Lower leg skin (tissue), 4 donors: ENCODE results near the gene DUS2. TPM values are rescaled to one million over a fixed set of nuclear protein-coding genes. Genes with fewer than 3 reads are reported as not detected.

ENCODE experiments used
- DNase-seq, 2 donors: peaks; one replicate each; pipeline ENCODE4 v3.0.0-alpha.2; 2019; ENCODE audit warnings: low spot score in 2 of 2
- H3K4me3 ChIP-seq: fragments of 200-600 bp; sonication (generic); 2 replicates; pipeline ENCODE4 v1.5.1; 2017; ENCODE audit warnings: mild to moderate bottlenecking, low read depth; ENCODE audit not compliant: poor library complexity, severe bottlenecking
- POLR2A ChIP-seq, 2 donors: fragments of 450-650 bp; IDR thresholded peaks; one replicate each; pipeline ENCODE4 v1.6.1; 2016 to 2017; ENCODE audit warnings: antibody characterized with exemption in 2 of 2, mild to moderate bottlenecking in 1 of 2, moderate library complexity in 1 of 2
- WGBS, 2 donors: methylation state at CpG; one replicate each; pipeline ENCODE4 v1.1.5; 2018; 5-methylcytosine and 5-hydroxymethylcytosine counted together
- intact Hi-C: fragments of 100-400 bp; cut with DNase I; formaldehyde crosslinking; loops from one replicate; pipeline ENCODE4 v1.15.0; 2023; ENCODE audit warnings: low total_unique reads
- total RNA-seq, 4 donors: library from RNA; depleted of rRNA; stranded (reverse); fragments of >200 nt; gene quantifications; one replicate each; pipeline ENCODE4 v1.1.0, GENCODE V29; 2016
- TF ChIP-seq, protein P1 (sequence below), 3 donors: fragments of 450-650 bp; IDR thresholded peaks; one replicate each; pipeline ENCODE4 v1.5.1; 2016; ENCODE audit warnings: antibody characterized with exemption in 3 of 3, mild to moderate bottlenecking in 3 of 3, moderate library complexity in 2 of 3

The DUS2 gene
- total RNA-seq, 4 donors from 2014 or later = 13.7 to 24.0 (median 14.8) TPM

DNA sequence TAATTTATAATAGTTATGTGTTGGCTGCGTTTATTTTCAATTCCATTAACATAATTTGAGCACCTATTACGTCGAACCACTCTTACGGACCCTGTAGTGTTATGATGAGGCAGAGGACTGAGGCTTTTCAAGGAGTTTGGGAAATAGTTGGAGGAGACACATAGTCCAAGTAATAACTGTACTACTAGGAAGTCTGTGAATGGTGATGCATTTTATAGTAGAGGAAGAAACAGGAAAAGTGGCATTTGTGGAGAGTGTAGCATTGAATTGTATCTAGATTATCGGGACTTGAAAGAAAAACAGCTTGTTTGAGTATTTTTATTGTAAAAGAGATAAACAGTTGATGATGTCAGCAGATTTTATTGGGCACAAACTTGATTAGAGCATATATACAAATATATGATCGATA, 63.8 kb downstream of the DUS2 start:
- H3K4me3 ChIP-seq = peak overlapping the region; percentile 11
- 5% methylated on average over 6 of the region's 6 CpGs for WGBS, 2 donors
- no peak for DNase-seq
- TF ChIP-seq POLR2A (IDR thresholded peaks at IDR 0.05) = no peak
- TF ChIP-seq, protein P1, sequence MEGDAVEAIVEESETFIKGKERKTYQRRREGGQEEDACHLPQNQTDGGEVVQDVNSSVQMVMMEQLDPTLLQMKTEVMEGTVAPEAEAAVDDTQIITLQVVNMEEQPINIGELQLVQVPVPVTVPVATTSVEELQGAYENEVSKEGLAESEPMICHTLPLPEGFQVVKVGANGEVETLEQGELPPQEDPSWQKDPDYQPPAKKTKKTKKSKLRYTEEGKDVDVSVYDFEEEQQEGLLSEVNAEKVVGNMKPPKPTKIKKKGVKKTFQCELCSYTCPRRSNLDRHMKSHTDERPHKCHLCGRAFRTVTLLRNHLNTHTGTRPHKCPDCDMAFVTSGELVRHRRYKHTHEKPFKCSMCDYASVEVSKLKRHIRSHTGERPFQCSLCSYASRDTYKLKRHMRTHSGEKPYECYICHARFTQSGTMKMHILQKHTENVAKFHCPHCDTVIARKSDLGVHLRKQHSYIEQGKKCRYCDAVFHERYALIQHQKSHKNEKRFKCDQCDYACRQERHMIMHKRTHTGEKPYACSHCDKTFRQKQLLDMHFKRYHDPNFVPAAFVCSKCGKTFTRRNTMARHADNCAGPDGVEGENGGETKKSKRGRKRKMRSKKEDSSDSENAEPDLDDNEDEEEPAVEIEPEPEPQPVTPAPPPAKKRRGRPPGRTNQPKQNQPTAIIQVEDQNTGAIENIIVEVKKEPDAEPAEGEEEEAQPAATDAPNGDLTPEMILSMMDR (IDR thresholded peaks at IDR 0.05) = no peak
- intact Hi-C loops = loop anchor here (10.0 kb wide), 1 partner anchor 148 kb away; the partner anchor contains the start of gene ESRP2

DNA sequence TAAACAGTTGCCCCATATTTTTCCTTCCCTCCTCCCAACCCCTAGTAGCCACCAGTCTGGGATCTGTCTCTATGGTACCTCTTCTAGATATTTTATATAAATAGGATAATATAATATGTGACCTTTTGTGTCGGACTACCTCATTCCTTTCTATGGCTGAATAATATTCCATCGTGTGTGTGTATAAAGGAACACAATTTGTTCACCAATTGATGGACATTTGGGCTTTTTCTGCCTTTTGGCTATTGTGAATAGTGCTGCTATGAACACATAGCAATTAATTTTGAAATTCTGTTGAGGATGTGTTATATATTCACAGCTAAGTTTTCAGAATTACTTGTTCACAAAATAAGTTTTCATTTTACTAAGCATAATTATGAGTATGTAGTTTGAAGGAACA, 64.6 kb downstream of the DUS2 start:
- intact Hi-C loops = loop anchor here (10.0 kb wide), 1 partner anchor 147 kb away; the partner anchor contains the start of gene ESRP2
- no peak overlapping the region for H3K4me3 ChIP-seq
- WGBS, 2 donors = 77 to 84% methylated on average over 2 of the region's 2 CpGs
- TF ChIP-seq, protein P1 (IDR thresholded peaks at IDR 0.05) = no peak
- no peak for TF ChIP-seq POLR2A (IDR thresholded peaks at IDR 0.05)
- no peak for DNase-seq

DNA sequence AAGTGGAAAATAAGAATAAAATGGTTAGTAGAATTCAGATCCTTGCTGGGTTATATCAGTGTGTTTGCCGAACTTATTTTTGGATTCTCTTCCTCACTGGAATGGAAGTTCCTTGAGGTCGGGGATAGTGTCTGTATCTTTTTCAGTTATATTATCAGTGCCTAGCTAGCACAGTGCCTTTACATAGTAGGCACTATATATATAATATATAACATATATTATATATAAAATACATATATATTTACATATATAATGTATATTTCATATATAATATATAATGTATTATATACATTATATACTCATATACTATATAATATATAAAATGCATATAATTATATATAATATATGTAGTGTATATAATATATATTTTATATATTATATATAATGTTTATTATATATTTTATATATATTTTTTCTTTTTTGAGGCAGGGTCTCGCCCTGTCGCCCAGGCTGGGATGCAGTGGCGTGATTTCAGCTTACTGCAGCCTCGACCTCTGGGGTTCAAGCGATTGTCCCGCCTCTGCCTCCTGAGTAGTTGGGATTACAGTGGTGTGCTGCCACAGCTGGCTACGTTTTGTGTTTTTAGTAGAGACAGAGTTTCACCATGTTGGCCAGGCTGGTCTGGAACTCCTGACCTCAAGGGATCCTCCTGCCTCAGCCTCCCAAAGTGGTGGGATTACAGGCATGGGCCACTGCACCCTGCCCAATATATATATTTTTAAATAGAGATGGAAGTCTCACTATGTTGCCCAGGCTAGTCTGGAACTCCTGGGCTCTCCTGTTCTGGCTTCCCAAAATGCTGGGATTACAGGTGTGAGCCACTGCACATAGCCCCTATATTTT, 65.3 kb downstream of the DUS2 start:
- no peak overlapping the region for H3K4me3 ChIP-seq
- no peak for DNase-seq
- TF ChIP-seq, protein P1 (IDR thresholded peaks at IDR 0.05) = no peak
- TF ChIP-seq POLR2A (IDR thresholded peaks at IDR 0.05) = no peak
- 83 to 85% methylated on average over 9 of the region's 9 CpGs for WGBS, 2 donors
- intact Hi-C loops = loop anchor here (10.0 kb wide), 1 partner anchor 146 kb away; the partner anchor contains the start of gene ESRP2

DNA sequence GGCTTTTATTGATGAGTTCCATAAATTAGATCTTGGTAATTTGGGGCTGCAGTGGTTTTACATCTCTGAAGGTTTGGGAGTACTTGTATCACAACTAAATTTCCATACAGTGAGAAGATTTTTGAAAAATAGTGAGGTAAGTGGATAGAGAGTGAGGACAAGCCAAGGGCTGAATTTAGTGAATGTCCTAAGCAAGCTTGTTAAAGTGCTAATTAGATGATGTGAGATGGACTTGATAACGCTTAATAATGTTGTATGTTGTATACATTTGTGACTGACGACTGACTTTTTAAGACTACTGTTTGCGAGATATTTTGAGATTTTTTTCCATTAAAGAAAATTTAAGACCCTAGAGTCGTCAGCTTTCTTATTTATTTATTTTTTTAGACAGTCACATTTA, 66.0 kb downstream of the DUS2 start:
- intact Hi-C loops = loop anchor here (10.0 kb wide), 1 partner anchor 146 kb away; the partner anchor contains the start of gene ESRP2
- WGBS, 2 donors = 74 to 79% methylated on average over 4 of the region's 4 CpGs

DNA sequence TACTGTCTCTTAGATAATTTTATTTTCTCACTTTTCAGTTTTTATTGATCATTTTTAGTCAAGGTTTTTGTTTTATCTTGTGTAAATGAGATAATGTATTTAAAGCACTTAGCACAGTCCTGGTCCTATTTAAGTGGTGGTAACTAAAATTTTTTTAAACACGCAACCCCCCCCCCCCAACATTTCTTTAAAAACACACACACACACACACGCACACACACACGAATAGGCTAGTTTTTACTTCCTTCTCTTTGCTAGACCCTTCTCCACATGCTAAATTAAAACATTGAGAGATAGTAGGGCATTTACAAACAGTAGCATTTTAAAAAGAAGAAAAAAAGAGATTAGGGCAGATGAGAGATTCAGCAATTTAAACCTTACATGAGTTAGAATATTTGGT, 67.0 kb downstream of the DUS2 start:
- TF ChIP-seq POLR2A (IDR thresholded peaks at IDR 0.05) = no peak
- 39 to 43% methylated on average over 3 of the region's 3 CpGs for WGBS, 2 donors
- intact Hi-C loops = no loop called here
- no peak overlapping the region for H3K4me3 ChIP-seq
- DNase-seq = no peak

More for the DNA sequence above, 66.0 kb downstream of the DUS2 start:
- H3K4me3 ChIP-seq = no peak overlapping the region
- TF ChIP-seq POLR2A (IDR thresholded peaks at IDR 0.05) = no peak
- TF ChIP-seq, protein P1 (IDR thresholded peaks at IDR 0.05) = no peak
- DNase-seq = no peak

DNA sequence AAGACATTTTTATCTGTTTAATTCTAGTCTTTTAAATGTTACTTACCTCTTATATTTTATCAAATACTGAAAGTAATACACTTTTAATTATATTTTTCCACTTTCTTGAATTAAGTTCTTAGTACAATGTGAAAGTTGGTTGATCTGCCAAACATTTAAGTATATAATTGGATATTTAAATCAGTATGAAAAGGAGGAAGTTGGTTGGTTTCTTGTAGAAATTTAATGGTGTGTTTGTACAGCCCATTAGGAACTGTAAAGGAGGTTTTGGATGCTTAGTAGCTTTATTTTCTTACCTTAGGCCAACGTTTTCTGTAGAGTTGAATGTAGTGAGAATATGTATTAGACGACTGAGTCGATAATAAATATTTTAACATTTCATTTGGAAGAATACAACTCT, 67.4 kb downstream of the DUS2 start:
- 32 to 42% methylated on average over 3 of the region's 3 CpGs for WGBS, 2 donors
- intact Hi-C loops = no loop called here
- TF ChIP-seq, protein P1 (IDR thresholded peaks at IDR 0.05) = no peak
- no peak for TF ChIP-seq POLR2A (IDR thresholded peaks at IDR 0.05)
- no peak overlapping the region for H3K4me3 ChIP-seq
- DNase-seq = no peak
